Stomach (tissue), 9 donors: ENCODE measurements around the gene TRPT1. TPM values are rescaled to one million over a fixed set of nuclear protein-coding genes. Genes with fewer than 3 reads are reported as not detected.

ENCODE experiments used
- DNase-seq, 2 donors: peaks; one replicate each; pipeline versions ENCODE4 v3.0.0 to v3.0.0-alpha.2; 2013 to 2019
- H3K27ac ChIP-seq, 5 donors: fragments of 200-600 bp in 4 of 5; sonication (generic) in 4 of 5; one replicate each; pipeline ENCODE4 v1.5.1; 2013 to 2019; ENCODE audit warnings: mild to moderate bottlenecking in 1 of 5, moderate library complexity in 1 of 5
- H3K27me3 ChIP-seq, 3 donors: fragments of 200-600 bp; sonication (generic); one replicate each; pipeline ENCODE4 v1.5.1; 2017 to 2019; ENCODE audit warnings: mixed run types in 1 of 3
- H3K36me3 ChIP-seq, 4 donors: fragments of 200-600 bp; sonication (generic); 1 replicate in 3 of 4; 2 replicates in 1 of 4; pipeline ENCODE4 v1.5.1; 2016 to 2019
- H3K4me1 ChIP-seq, 4 donors: fragments of 200-600 bp; sonication (generic); one replicate each; pipeline ENCODE4 v1.5.1; 2016 to 2019
- H3K4me3 ChIP-seq, 4 donors: fragments of 200-600 bp; sonication (generic) in 3 of 4; one replicate each; pipeline ENCODE4 v1.5.1; 2016 to 2019; ENCODE audit warnings: mild to moderate bottlenecking in 1 of 4
- H3K9me3 ChIP-seq, 4 donors: fragments of 200-600 bp; sonication (generic); one replicate each; pipeline ENCODE4 v1.5.1; 2016 to 2019
- EP300 ChIP-seq: sonication (generic); formaldehyde crosslinking; IDR thresholded peaks from one replicate; pipeline ENCODE4 v1.6.1; 2017; ENCODE audit warnings: antibody characterized with exemption
- POLR2A ChIP-seq, 4 donors: fragments of 450-650 bp; IDR thresholded peaks; one replicate each; pipeline ENCODE4 v1.6.1; 2016; ENCODE audit warnings: antibody characterized with exemption in 4 of 4, control low read depth in 2 of 4, mild to moderate bottlenecking in 1 of 4, moderate library complexity in 1 of 4
- POLR2AphosphoS5 ChIP-seq, 3 donors: sonication (generic); formaldehyde crosslinking; IDR thresholded peaks; one replicate each; pipeline ENCODE4 v1.6.1; 2016; ENCODE audit warnings: antibody characterized with exemption in 3 of 3
- WGBS, 5 donors: extraction: QIAGEN DNeasy Blood & Tissue Kit in 3 of 5; methylation state at CpG; one replicate each; pipeline versions ENCODE4 v1.1.5 to v1.1.7; 2013 to 2018; 5-methylcytosine and 5-hydroxymethylcytosine counted together
- intact Hi-C: fragments of 100-400 bp; cut with DNase I; formaldehyde crosslinking; loops from one replicate; pipeline ENCODE4 v1.15.1; 2023; ENCODE audit warnings: low total_unique reads
- polyA plus RNA-seq, 3 donors: library from polyadenylated mRNA; stranded (reverse); fragments of 200-250 nt; gene quantifications; one replicate each; pipeline ENCODE4 v1.2.3, GENCODE V29; 2013
- total RNA-seq, 5 donors: library from RNA; depleted of rRNA; stranded (reverse); fragments of >200 nt; gene quantifications; one replicate each; pipeline versions ENCODE4 v1.1.0 to v1.2.3, GENCODE V29; 2014 to 2016
- TF ChIP-seq, protein P1 (sequence below), 7 experiments: fragments of 450-650 bp in 4 of 7; fragments of 200-600 bp in 3 of 7; sonication (generic) in 3 of 7; IDR thresholded peaks; one replicate each; pipeline ENCODE4 v1.5.1; 2016 to 2019; ENCODE audit warnings: antibody characterized with exemption in 7 of 7, control low read depth in 2 of 7, mild to moderate bottlenecking in 1 of 7
- donor health status: healthy with polysubstance abuse.
- donor health status: Bipolar disorder and iron deficiency.
- donor health status: healthy.

Gene TRPT1
- total and polyA plus RNA-seq, 8 donors, result 15.2 to 425 (median 77.8) TPM

DNA sequence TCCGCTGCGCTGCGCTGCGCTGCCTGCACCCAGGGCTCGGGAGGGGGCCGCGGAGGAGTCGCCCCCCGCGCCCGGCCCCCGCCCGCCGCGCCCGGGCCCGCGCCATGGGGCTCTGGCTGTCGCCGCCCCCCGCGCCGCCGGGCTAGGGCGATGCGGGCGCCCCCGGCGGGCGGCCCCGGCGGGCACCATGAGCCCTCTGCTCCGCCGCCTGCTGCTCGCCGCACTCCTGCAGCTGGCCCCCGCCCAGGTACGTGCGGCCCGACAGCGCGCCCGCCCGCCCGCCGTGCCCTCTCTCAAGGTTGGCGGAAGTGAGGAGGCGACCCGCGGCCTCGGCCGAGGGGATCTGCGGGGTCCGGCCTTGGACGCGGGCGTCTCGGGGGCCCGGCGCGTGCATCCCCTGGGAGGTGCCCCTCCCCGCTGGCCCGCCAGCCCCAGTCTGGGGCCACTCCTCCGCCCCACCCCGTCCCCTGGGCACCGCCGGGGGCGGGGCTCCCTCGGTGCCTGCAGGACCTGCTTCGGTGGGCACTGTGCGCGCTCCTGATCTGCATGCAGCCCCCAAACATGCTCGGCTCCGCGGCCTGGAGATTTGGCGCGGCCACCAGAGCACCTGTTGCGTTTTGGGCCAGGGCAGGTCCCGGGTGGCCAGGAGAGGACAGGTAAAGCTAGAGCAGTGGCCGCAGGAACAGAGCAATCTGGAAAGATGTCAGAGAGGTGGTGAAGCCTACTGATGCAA is 8.8 kb upstream of the TRPT1 start:
- peak; percentile 60 to 86 for DNase-seq
- Histone ChIP-seq H3K4me1 (peaks cover 58 to 88% (median 85%) of the 10 kb centered on the region in 4 donors), H3K27ac (peak overlapping the region; percentile 83 to 92 (median 91)), H3K36me3 (peaks cover 16 to 30% (median 21%) of the 10 kb centered on the region in 4 donors), H3K4me3 (peak overlapping the region; percentile 75 to 88 (median 83)), H3K9me3 (no peaks in the 10 kb centered on the region), H3K27me3 (no peaks in the 10 kb centered on the region)
- WGBS, 5 donors, result 1 to 17% (median 2%) methylated on average over 1 to 80 of the region's 80 CpGs
- intact Hi-C loops, result no loop called here
- TF ChIP-seq EP300 (no peak), POLR2AphosphoS5 (IDR thresholded peaks at IDR 0.05) (peak in 1 of 3 donors; percentile 41), POLR2A (IDR thresholded peaks at IDR 0.05) (no peak)
- TF ChIP-seq, protein P1, sequence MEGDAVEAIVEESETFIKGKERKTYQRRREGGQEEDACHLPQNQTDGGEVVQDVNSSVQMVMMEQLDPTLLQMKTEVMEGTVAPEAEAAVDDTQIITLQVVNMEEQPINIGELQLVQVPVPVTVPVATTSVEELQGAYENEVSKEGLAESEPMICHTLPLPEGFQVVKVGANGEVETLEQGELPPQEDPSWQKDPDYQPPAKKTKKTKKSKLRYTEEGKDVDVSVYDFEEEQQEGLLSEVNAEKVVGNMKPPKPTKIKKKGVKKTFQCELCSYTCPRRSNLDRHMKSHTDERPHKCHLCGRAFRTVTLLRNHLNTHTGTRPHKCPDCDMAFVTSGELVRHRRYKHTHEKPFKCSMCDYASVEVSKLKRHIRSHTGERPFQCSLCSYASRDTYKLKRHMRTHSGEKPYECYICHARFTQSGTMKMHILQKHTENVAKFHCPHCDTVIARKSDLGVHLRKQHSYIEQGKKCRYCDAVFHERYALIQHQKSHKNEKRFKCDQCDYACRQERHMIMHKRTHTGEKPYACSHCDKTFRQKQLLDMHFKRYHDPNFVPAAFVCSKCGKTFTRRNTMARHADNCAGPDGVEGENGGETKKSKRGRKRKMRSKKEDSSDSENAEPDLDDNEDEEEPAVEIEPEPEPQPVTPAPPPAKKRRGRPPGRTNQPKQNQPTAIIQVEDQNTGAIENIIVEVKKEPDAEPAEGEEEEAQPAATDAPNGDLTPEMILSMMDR (IDR thresholded peaks at IDR 0.05), result no peak

DNA sequence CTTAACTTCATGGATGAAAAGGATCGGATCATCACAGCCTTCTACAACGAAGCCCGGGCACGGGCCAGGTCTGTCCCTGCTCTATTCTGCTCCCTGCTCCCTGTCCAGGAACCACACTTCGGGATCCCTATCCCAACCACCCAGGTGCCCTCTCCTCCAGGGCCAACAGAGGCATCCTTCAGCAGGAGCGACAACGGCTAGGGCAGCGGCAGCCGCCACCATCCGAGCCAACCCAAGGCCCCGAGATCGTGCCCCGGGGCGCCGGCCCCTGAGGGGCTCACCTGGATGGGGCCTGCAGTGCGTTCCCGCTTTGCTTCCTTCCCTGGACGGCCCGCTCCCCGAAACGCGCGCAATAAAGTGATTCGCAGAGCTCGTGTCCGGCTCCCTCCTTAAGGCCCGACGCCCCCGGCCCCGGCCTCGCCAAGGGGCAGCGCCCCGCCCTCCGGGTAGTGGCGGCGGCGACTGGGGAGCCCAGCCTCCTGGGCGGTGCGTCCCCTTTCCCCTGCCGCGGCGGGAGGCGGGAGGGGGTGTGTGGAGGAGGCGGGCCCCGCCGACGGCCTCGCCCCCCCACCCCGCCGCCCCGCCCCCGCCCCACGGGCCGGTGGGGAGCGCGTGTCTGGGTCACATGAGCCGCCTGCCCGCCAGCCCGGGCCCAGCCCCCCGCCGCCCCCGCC is 8.1 kb upstream of the TRPT1 start, which contains the start of gene VEGFB:
Gene VEGFB, plus strand, starts transcription at position 672 of the 674 bp plus-strand sequence. CDS start 250 bp downstream, outside the sequence.
- peak in 1 of 4 donors; percentile 8 for TF ChIP-seq POLR2A (IDR thresholded peaks at IDR 0.05)
- TF ChIP-seq POLR2AphosphoS5 (IDR thresholded peaks at IDR 0.05), result peak in 2 of 3 donors; percentile 48 to 64
- TF ChIP-seq, protein P1 (IDR thresholded peaks at IDR 0.05), result no peak
- peak; percentile 81 to 90 for DNase-seq
- Histone ChIP-seq H3K27ac (peak within 1 kb of the TSS; percentile 83 to 92 (median 91)), H3K27me3 (no peaks in the 10 kb centered on the region), H3K9me3 (no peaks in the 10 kb centered on the region), H3K4me3 (peak within 1 kb of the TSS; percentile 75 to 88 (median 83)), H3K36me3 (peaks cover 15 to 26% (median 20%) of the 10 kb centered on the region in 4 donors), H3K4me1 (peaks cover 59 to 88% (median 85%) of the 10 kb centered on the region in 4 donors)
- intact Hi-C loops, result no loop called here
- WGBS, 5 donors, result 0 to 12% (median 3%) methylated on average over 2 to 55 of the region's 62 CpGs

DNA sequence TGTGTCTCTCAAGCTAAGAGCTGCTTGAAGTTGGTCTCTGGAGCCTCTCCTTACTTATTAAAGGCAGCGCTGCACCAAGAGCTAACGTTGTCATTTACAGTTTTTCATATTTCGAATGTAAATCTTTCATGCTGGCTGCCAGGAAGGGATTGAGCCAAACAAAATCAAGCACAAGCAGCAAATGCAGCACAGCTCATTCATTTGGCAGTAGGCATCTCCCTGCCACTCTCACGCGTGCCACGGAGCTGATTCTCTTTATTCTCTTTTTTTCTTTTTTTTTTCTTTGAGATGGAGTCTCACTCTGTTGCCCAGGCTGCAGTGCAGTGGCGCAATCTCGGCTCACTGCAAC is 7.0 kb upstream of the TRPT1 start:
- H3K4me1 ChIP-seq, result peaks cover 51 to 88% (median 83%) of the 10 kb centered on the region in 4 donors
- WGBS, 5 donors, result 75 to 86% (median 85%) methylated on average over 8 of the region's 8 CpGs
- H3K27me3 ChIP-seq, result no peaks in the 10 kb centered on the region

More for the DNA sequence above, 7.0 kb upstream of the TRPT1 start:
- intact Hi-C loops, result no loop called here
- TF ChIP-seq EP300 (no peak), POLR2A (IDR thresholded peaks at IDR 0.05) (no peak), POLR2AphosphoS5 (IDR thresholded peaks at IDR 0.05) (no peak)
- TF ChIP-seq, protein P1 (IDR thresholded peaks at IDR 0.05), result no peak
- no peak for DNase-seq
- no peak overlapping the region for H3K4me3 ChIP-seq
- peak overlapping the region in 2 of 5 donors; percentile 26 to 94 for H3K27ac ChIP-seq
- H3K36me3 ChIP-seq, result peaks cover 5 to 15% (median 9%) of the 10 kb centered on the region in 4 donors
- H3K9me3 ChIP-seq, result no peaks in the 10 kb centered on the region
